Heart left ventricle (tissue), 13 donors: ENCODE data around the gene CBY1.

Experiments
- POLR2A ChIP-seq, 2 donors: fragments of 450-650 bp; IDR thresholded peaks; one replicate each; pipeline ENCODE4 v1.6.1; 2017; ENCODE audit warnings: antibody characterized with exemption in 2 of 2, mild to moderate bottlenecking in 2 of 2, moderate library complexity in 2 of 2
- TF ChIP-seq, protein P1 (sequence below), 12 donors: fragments of 200-600 bp; sonication (generic) in 4 of 12; IDR thresholded peaks; one replicate each; pipeline versions ENCODE4 v1.5.0 to v1.8.0; 2018 to 2022; ENCODE audit warnings: antibody characterized with exemption in 12 of 12, mild to moderate bottlenecking in 5 of 12
- donor health status: ischemic (EF 13 %, LVEDD 7.1; RV severe dilation, severe dysfunction).
- donor health status: DM: no; HTN: yes; CAD: no.
- donor health status: DM: no; HTN: no; CAD: no.
- donor health status: ischemic (EF 25% LVEDD 6.9; RV normal size, moderate dysfunction).
- donor health status: ischemic (EF 25% LVEDD 5.7; RV mildly dilated, moderate dysfunction).
- donor health status: ischemic (EF 35%, LVEDD 5.7; RV mildly dilated, moderate dysfunction).
- donor health status: nonischemic (EF 11% LVEDD 7.7; RV severe dilation, severe dysfunction).
- donor health status: DM: yes; HTN: yes; CAD: no.
- donor health status: PGD.
- donor health status: ischemic (EF 29% LVEDD 5.4; RV normal size, mild dysfunction).
- donor health status: nonischemic (EF 23%, LVEDD 6.1; RV moderate dilation, normal function).

DNA sequence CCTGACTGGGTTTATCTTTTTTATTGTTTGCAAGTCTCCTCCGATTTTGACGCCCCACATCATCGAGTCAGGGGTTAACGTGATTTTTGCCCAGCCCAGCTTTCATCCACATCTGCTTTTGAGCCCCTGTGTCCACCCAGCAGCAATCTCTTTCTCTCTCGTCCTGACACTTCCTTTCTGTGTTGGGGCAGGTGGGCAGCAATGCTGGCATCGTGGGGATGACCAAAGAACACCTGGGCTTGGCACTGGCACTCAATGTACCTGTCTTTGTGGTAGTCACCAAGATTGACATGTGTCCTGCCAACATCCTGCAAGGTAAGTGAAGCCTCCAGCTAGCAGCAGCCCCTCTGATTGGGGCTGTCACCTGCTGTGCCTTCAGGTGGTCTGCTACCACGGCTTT is 65.1 kb downstream of the CBY1 start:
- TF ChIP-seq, protein P1, sequence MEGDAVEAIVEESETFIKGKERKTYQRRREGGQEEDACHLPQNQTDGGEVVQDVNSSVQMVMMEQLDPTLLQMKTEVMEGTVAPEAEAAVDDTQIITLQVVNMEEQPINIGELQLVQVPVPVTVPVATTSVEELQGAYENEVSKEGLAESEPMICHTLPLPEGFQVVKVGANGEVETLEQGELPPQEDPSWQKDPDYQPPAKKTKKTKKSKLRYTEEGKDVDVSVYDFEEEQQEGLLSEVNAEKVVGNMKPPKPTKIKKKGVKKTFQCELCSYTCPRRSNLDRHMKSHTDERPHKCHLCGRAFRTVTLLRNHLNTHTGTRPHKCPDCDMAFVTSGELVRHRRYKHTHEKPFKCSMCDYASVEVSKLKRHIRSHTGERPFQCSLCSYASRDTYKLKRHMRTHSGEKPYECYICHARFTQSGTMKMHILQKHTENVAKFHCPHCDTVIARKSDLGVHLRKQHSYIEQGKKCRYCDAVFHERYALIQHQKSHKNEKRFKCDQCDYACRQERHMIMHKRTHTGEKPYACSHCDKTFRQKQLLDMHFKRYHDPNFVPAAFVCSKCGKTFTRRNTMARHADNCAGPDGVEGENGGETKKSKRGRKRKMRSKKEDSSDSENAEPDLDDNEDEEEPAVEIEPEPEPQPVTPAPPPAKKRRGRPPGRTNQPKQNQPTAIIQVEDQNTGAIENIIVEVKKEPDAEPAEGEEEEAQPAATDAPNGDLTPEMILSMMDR (IDR thresholded peaks at IDR 0.05), result no peak
- TF ChIP-seq POLR2A (IDR thresholded peaks at IDR 0.05), result no peak
